Measurements from ENCODE around the gene MINDY4B. TPM values are rescaled to one million over a fixed set of nuclear protein-coding genes. Genes with fewer than 3 reads are reported as not detected.
"Not testable (repeated sequence)": the region's sequence is repeated elsewhere in the genome, so short reads cannot be mapped to it uniquely, and the experiment has no call there.

The MINDY4B gene
- polyA plus RNA-seq, 2 of the 4 experiments (the other 2 are of a cell fraction): not detected

GRCh38 chr3:150867434-150867833, 37.8 kb downstream of the MINDY4B start:
- TF ChIP-seq JUNB (IDR thresholded peaks at IDR 0.05) (no peak), RARB (CRISPR knock-in tag; IDR thresholded peaks at IDR 0.05) (no peak), ZC3H11A (IDR thresholded peaks at IDR 0.05) (no peak), KDM5A (IDR thresholded peaks at IDR 0.05) (no peak), TP53 (CRISPR knock-in tag; IDR thresholded peaks at IDR 0.05) (no peak), CBX8 (IDR thresholded peaks at IDR 0.05) (no peak), KDM1A (IDR thresholded peaks at IDR 0.05; ENCODE audit: low read depth) (no peak), CBX2 (IDR thresholded peaks at IDR 0.05; ENCODE audit: borderline replicate concordance, low read depth) (no peak), ESRRA (IDR thresholded peaks at IDR 0.05; ENCODE audit: borderline replicate concordance, low read length) (no peak), E2F6 (IDR thresholded peaks at IDR 0.05; ENCODE audit: borderline replicate concordance, low read depth) (no peak), BHLHE40 (IDR thresholded peaks at IDR 0.05; ENCODE audit: low read depth, low read length) (no peak), NPAS2 (CRISPR knock-in tag; IDR thresholded peaks at IDR 0.05; ENCODE audit: borderline replicate concordance) (no peak), SREBF2 (IDR thresholded peaks at IDR 0.05) (no peak), ZNF302 (CRISPR knock-in tag; IDR thresholded peaks at IDR 0.05) (no peak), MAX (IDR thresholded peaks at IDR 0.05) (no peak), ZSCAN20 (CRISPR knock-in tag; IDR thresholded peaks at IDR 0.05) (no peak), SMC3 (IDR thresholded peaks at IDR 0.05) (no peak), MYC (IDR thresholded peaks at IDR 0.05; ENCODE audit: borderline replicate concordance, low read length) (no peak), REST (IDR thresholded peaks at IDR 0.05) (no peak)
- no peak for ATAC-seq
- Histone ChIP-seq H3K9me3 (no peaks in the 10 kb centered on the region), H3K27ac (no peak overlapping the region), H3K4me2 (no peak overlapping the region), H3K4me3 (no peak overlapping the region), H3K4me1 (no peaks in the 10 kb centered on the region)
- POLR2A ChIA-PET: no interaction called here
- WGBS (ENCODE audit: missing lambda C conversion rate): 92% methylated on average over 3 of the region's 3 CpGs
- no peak for DNase-seq (ENCODE audit: low read depth in 1 of 2, low spot score in 1 of 2)
- CTCF ChIA-PET: interaction anchor here (1.6 to 2.9 kb wide), 2 partner anchors 79 to 146 kb away, joined by 8 to 16 read pairs; no protein-coding TSS in a partner anchor
- FAIRE-seq: no peak

- not testable (repeated sequence) for ATAC-seq
- CTCF ChIA-PET: interaction anchor here (1.1 to 4.1 kb wide), 15 partner anchors 9 to 335 kb away, joined by 3 to 47 read pairs (median 7); partner anchors contain the start of gene SIAH2
- WGBS (ENCODE audit: missing lambda C conversion rate): 31% methylated on average over 5 of the region's 5 CpGs
Measured at GRCh38 chr3:150863921-150864320, 41.3 kb downstream of the MINDY4B start.

GRCh38 chr3:150861851-150862250, 43.4 kb downstream of the MINDY4B start:
- 35% methylated on average over 2 of the region's 2 CpGs for WGBS (ENCODE audit: missing lambda C conversion rate)
- DNase-seq (ENCODE audit: low read depth in 1 of 2, low spot score in 1 of 2) (no peak), FAIRE-seq (no peak), ATAC-seq (no peak)
- H3K4me3 ChIP-seq: no peak overlapping the region
- no peak overlapping the region for H3K4me2 ChIP-seq
- CTCF ChIA-PET: interaction anchor here (3.3 to 4.1 kb wide), 2 partner anchors 72 to 140 kb away, joined by 11 to 47 read pairs; no protein-coding TSS in a partner anchor
- no peak overlapping the region for H3K27ac ChIP-seq
- POLR2A ChIA-PET: no interaction called here
- H3K9me3 ChIP-seq: no peaks in the 10 kb centered on the region
- no peaks in the 10 kb centered on the region for H3K4me1 ChIP-seq
- no peak for TF ChIP-seq KDM5A (IDR thresholded peaks at IDR 0.05)
- TF ChIP-seq FOSL2 (IDR thresholded peaks at IDR 0.05): no peak
- no peak for TF ChIP-seq FOSL2 (CRISPR knock-in tag; IDR thresholded peaks at IDR 0.05)
- TF ChIP-seq NPAS2 (CRISPR knock-in tag; IDR thresholded peaks at IDR 0.05; ENCODE audit: borderline replicate concordance): no peak
- no peak for TF ChIP-seq CHD4 (IDR thresholded peaks at IDR 0.05; ENCODE audit: borderline replicate concordance)
- TF ChIP-seq EHMT2 (IDR thresholded peaks at IDR 0.05; ENCODE audit: low read depth): no peak
- no peak for TF ChIP-seq HDAC2 (IDR thresholded peaks at IDR 0.05)
- TF ChIP-seq ZC3H11A (IDR thresholded peaks at IDR 0.05): no peak
- TF ChIP-seq KDM1A (IDR thresholded peaks at IDR 0.05; ENCODE audit: low read depth): no peak
- TF ChIP-seq HES2 (IDR thresholded peaks at IDR 0.05): no peak
- TF ChIP-seq ELK1 (IDR thresholded peaks at IDR 0.05; ENCODE audit: low read depth, low read length): no peak
- TF ChIP-seq BHLHE40 (IDR thresholded peaks at IDR 0.05; ENCODE audit: low read depth, low read length): no peak
- no peak for TF ChIP-seq NFE2L2 (conservative IDR thresholded peaks at IDR 0.05; ENCODE audit: low read length)
- no peak for TF ChIP-seq CHD2 (IDR thresholded peaks at IDR 0.05; ENCODE audit: low read length, partially characterized antibody)
- no peak for TF ChIP-seq SMC3 (IDR thresholded peaks at IDR 0.05)
- TF ChIP-seq RARB (CRISPR knock-in tag; IDR thresholded peaks at IDR 0.05): no peak
- no peak for TF ChIP-seq SREBF2 (IDR thresholded peaks at IDR 0.05)
- TF ChIP-seq ZNF302 (CRISPR knock-in tag; IDR thresholded peaks at IDR 0.05): no peak
- TF ChIP-seq BCL3 (IDR thresholded peaks at IDR 0.05): no peak

More at GRCh38 chr3:150863921-150864320, 41.3 kb downstream of the MINDY4B start:
- POLR2A ChIA-PET; H3K27ac ChIP-seq; H3K4me1 ChIP-seq; H3K4me2 ChIP-seq; H3K4me3 ChIP-seq; FAIRE-seq; H3K9me3 ChIP-seq; DNase-seq (ENCODE audit: low read depth in 1 of 2, low spot score in 1 of 2): not testable (repeated sequence)
